GM12878 (cell line): ENCODE data around the gene WFDC8. TPM values are rescaled to one million over a fixed set of nuclear protein-coding genes. Genes with fewer than 3 reads are reported as not detected.

Source experiments
- ATAC-seq: fragments of 200-7000 bp; cut with Tn5 transposase; 3 replicates; pipeline ENCODE4 v1.9.1; 2020; ENCODE audit warnings: mild to moderate bottlenecking, moderate library complexity
- BruUV-seq: library from RNA; stranded (reverse); fragments of 400-500 nt; replicated peaks from 2 replicates; lab custom pipeline; 2021; lab: Mats Ljungman, UMichigan
- CTCF ChIA-PET: fragments of 300-600 bp; sonication (Branson Sonifier 250); formaldehyde crosslinking; extraction: SDS; loops from one replicate; lab custom pipeline; 2021; ENCODE audit warnings: inconsistent platforms; lab: Yijun Ruan, JAX
- POLR2A ChIA-PET: fragments of 350-600 bp; formaldehyde crosslinking; extraction: SDS; loops from one replicate; lab custom pipeline; 2021; ENCODE audit warnings: inconsistent platforms; lab: Charles Lee
- RAD21 ChIA-PET: fragments of 300-600 bp; sonication (Branson Sonifier 250); formaldehyde crosslinking; loops from one replicate; lab custom pipeline; 2023; ENCODE audit warnings: antibody characterized with exemption; ENCODE audit not compliant: unreplicated experiment; lab: Charles Lee
- SMC1A ChIA-PET: fragments of 300-600 bp; sonication (Branson Sonifier 250); formaldehyde crosslinking; loops from one replicate; lab custom pipeline; 2023; ENCODE audit not compliant: unreplicated experiment, uncharacterized antibody; lab: Charles Lee
- DNase-seq: peaks from one replicate; pipeline ENCODE4 v3.0.0-alpha.2; 2011; ENCODE audit warnings: low read depth, low spot score
- FAIRE-seq: peaks from 3 replicates; lab custom pipeline; 2011; peaks lifted over from hg19 to GRCh38; lab: Jason Lieb, UNC
- H2AFZ ChIP-seq: 2 replicates; pipeline ENCODE4 v1.6.0; 2011; ENCODE audit warnings: low read depth, low read length, control low read depth; ENCODE audit not compliant: control insufficient read depth
- H3K27ac ChIP-seq: 2 replicates; pipeline ENCODE4 v1.5.1; 2011; ENCODE audit warnings: control low read depth; ENCODE audit not compliant: control insufficient read depth, insufficient read depth
- H3K27me3 ChIP-seq, 2 experiments: replicated peaks in 1 of 2; 2 replicates each; pipeline versions ENCODE4 v1.6.0 to v1.6.1; 2011; ENCODE audit warnings: low read length in 1 of 2; ENCODE audit not compliant: control insufficient read depth in 2 of 2, insufficient read depth in 2 of 2
- H3K36me3 ChIP-seq, 2 experiments: 2 replicates each; pipeline ENCODE4 v1.5.1; 2011; ENCODE audit warnings: low read length in 1 of 2; ENCODE audit not compliant: control insufficient read depth in 2 of 2, insufficient read depth in 2 of 2
- H3K4me1 ChIP-seq: 2 replicates; pipeline ENCODE4 v1.6.1; 2011; ENCODE audit warnings: mild to moderate bottlenecking, low read length, moderate library complexity, mixed read lengths; ENCODE audit not compliant: control insufficient read depth, insufficient read depth
- H3K4me2 ChIP-seq: 2 replicates; pipeline ENCODE4 v1.6.0; 2011; ENCODE audit warnings: control low read depth; ENCODE audit not compliant: control insufficient read depth, insufficient read depth
- H3K4me3 ChIP-seq: fragments of 200-600 bp; sonication (generic); 2 replicates; pipeline ENCODE4 v1.5.1; 2016
- H3K79me2 ChIP-seq: 2 replicates; pipeline ENCODE4 v1.6.0; 2011; ENCODE audit warnings: low read length; ENCODE audit not compliant: control insufficient read depth, insufficient read depth
- H3K9ac ChIP-seq: 2 replicates; pipeline ENCODE4 v1.8.0; 2011; ENCODE audit warnings: low read length, control low read depth, mixed read lengths; ENCODE audit not compliant: control insufficient read depth, insufficient read depth
- H3K9me3 ChIP-seq: replicated peaks from 3 replicates; pipeline ENCODE4 v1.5.1; 2011; ENCODE audit warnings: mild to moderate bottlenecking, low read length; ENCODE audit not compliant: control insufficient read depth, insufficient read depth
- H4K20me1 ChIP-seq: 2 replicates; pipeline ENCODE4 v1.6.0; 2011; ENCODE audit not compliant: control insufficient read depth, insufficient read depth
- ATF2 ChIP-seq: IDR thresholded peaks from 2 replicates; pipeline ENCODE4 v1.6.1; 2012; ENCODE audit warnings: low read length, inconsistent platforms
- BCL3 ChIP-seq: IDR thresholded peaks from 2 replicates; pipeline ENCODE4 v1.6.1; 2011; ENCODE audit warnings: borderline replicate concordance, low read depth, mild to moderate bottlenecking, moderate library complexity, low read length; ENCODE audit not compliant: insufficient read depth, poor library complexity, severe bottlenecking
- CHD2 ChIP-seq: IDR thresholded peaks from 2 replicates; pipeline ENCODE4 v1.6.1; 2011; ENCODE audit warnings: low read depth, low read length, improper control_type of control experiment, borderline replicate concordance
- CHD4 ChIP-seq: fragments of 200-600 bp; sonication (generic); IDR thresholded peaks from 2 replicates; pipeline ENCODE4 v1.6.1; 2016; ENCODE audit warnings: mild to moderate bottlenecking
- EGR1 ChIP-seq, 2 experiments: IDR thresholded peaks; 1 replicate in 1 of 2; 2 replicates in 1 of 2; pipeline ENCODE4 v1.6.1; 2011 to 2012; ENCODE audit warnings: low read depth in 2 of 2, low read length in 2 of 2, borderline replicate concordance in 1 of 2, mild to moderate bottlenecking in 1 of 2, moderate library complexity in 1 of 2
- MTA2 ChIP-seq: fragments of 450-650 bp; IDR thresholded peaks from 2 replicates; pipeline ENCODE4 v1.6.1; 2016; ENCODE audit warnings: low read depth, mild to moderate bottlenecking, moderate library complexity
- NKRF ChIP-seq: fragments of 450-650 bp; conservative IDR thresholded peaks from 2 replicates; pipeline ENCODE4 v1.6.1; 2017; ENCODE audit warnings: mild to moderate bottlenecking, moderate library complexity
- RAD51 ChIP-seq: fragments of 450-650 bp; IDR thresholded peaks from 2 replicates; pipeline ENCODE4 v1.6.1; 2016; ENCODE audit warnings: moderate library complexity, mild to moderate bottlenecking, inconsistent platforms
- TCF7 ChIP-seq: IDR thresholded peaks from 2 replicates; pipeline ENCODE4 v1.6.1; 2014; ENCODE audit warnings: antibody characterized with exemption, borderline replicate concordance
- ZNF217 ChIP-seq: fragments of 450-650 bp; IDR thresholded peaks from 2 replicates; pipeline ENCODE4 v1.6.1; 2017; ENCODE audit warnings: antibody characterized with exemption, mild to moderate bottlenecking
- WGBS: methylation state at CpG from one replicate; pipeline ENCODE4 v1.1.6; 2016; ENCODE audit warnings: low lambda C conversion rate; ENCODE audit not compliant: insufficient replicate concordance, insufficient coverage; ENCODE audit errors: missing lambda C conversion rate; 5-methylcytosine and 5-hydroxymethylcytosine counted together
- in situ Hi-C: fragments of 300-500 bp; cut with MboI; formaldehyde crosslinking; loops from 9 replicates; pipeline ENCODE4 v1.14.3; 2018; ENCODE audit warnings: mixed read lengths
- intact Hi-C: fragments of 100-400 bp; cut with micrococcal nuclease; formaldehyde crosslinking; loops from one replicate; pipeline ENCODE4 v1.14.2; 2022; ENCODE audit not compliant: unreplicated experiment
- polyA plus RNA-seq, 11 experiments: library from polyadenylated mRNA; depleted of rRNA in 4 of 11; unstranded in 6 of 11; stranded (reverse) in 5 of 11; fragments of >200 nt; fragmentation: Nextera tagmentation in 4 of 11; fragmentation: Illumina TruSeq in 1 of 11; extraction: Ambion mirVana in 4 of 11; extraction: Trizol in 1 of 11; gene quantifications; 1 replicate in 1 of 11; 2 replicates in 10 of 11; pipeline versions ENCODE4 v1.2.1 to v1.2.3, GENCODE V29; 2011 to 2016; ENCODE audit warnings: inconsistent platforms in 2 of 11, missing spikeins in 2 of 11, low read depth in 1 of 11
- small RNA-seq: library from RNA; depleted of rRNA; stranded (forward); fragments of <200 nt; gene quantifications from one replicate; pipeline ENCODE3, GENCODE V24; 2014
- total RNA-seq, 4 experiments: library from RNA; depleted of rRNA in 3 of 4; stranded (reverse); fragments of >200 nt in 3 of 4; fragmentation: Illumina TruSeq in 1 of 4; extraction: Trizol in 1 of 4; gene quantifications; 2 replicates each; pipeline versions ENCODE4 v1.2.1 to v1.2.3, GENCODE V29; 2013 to 2021

The WFDC8 gene
- total and polyA plus RNA-seq, 10 of the 15 experiments (the other 5 are each of a cell fraction or from before 2014, with no cell fraction given) = not detected

- SMC1A ChIA-PET = interaction anchor here (0.9 kb wide), 1 partner anchor 268 kb away, joined by 3 read pairs; no protein-coding TSS in a partner anchor
Measured at GRCh38 chr20:45502561-45502960, 76.5 kb downstream of the WFDC8 start.

More at GRCh38 chr20:45502561-45502960, 76.5 kb downstream of the WFDC8 start:
- CTCF ChIA-PET = interaction anchor here (1.3 kb wide), 1 partner anchor 65 kb away, joined by 4 read pairs; no protein-coding TSS in a partner anchor
- Histone ChIP-seq H3K36me3 (no peaks in the 10 kb centered on the region), H3K4me1 (peaks cover 4% of the 10 kb centered on the region), H3K27ac (no peak overlapping the region), H3K27me3 (peaks cover 0 to 2% of the 10 kb centered on the region in 2 experiments; a peak in 1 of 4 replicates), H3K4me2 (no peak overlapping the region), H3K79me2 (no peaks in the 10 kb centered on the region), H3K9me3 (no peaks in the 10 kb centered on the region), H3K9ac (no peak overlapping the region), H3K4me3 (no peak overlapping the region), H4K20me1 (no peaks in the 10 kb centered on the region), H2AFZ (no peak overlapping the region)
- in situ Hi-C loops (no loop called here), intact Hi-C loops (no loop called here)
- ATAC-seq (no peak), DNase-seq (no peak), FAIRE-seq (no peak)
- WGBS = 0% methylated on average over 1 of the region's 1 CpG
- no peak for TF ChIP-seq ZNF217
- TF ChIP-seq RAD51 = no peak
- no peak for TF ChIP-seq MTA2
- TF ChIP-seq TCF7 = no peak
- TF ChIP-seq ATF2 = no peak
- TF ChIP-seq BCL3 = no peak
- TF ChIP-seq EGR1 (IDR thresholded peaks at IDR 0.05; ENCODE audit: borderline replicate concordance in 1 of 2, low read depth in 2 of 2, low read length in 2 of 2) = no peak
- no peak for TF ChIP-seq CHD2
- TF ChIP-seq NKRF = no peak
- no peak for TF ChIP-seq CHD4
- RAD21 ChIA-PET = no interaction called here
- BruUV-seq = no TSS peak
- POLR2A ChIA-PET = interaction anchor here (0.6 kb wide), 1 partner anchor 222 kb away, joined by 5 read pairs; no protein-coding TSS in a partner anchor

Small RNAs within 50 kb of the gene (small RNA-seq; reads per million reads assigned to genes)
- not detected for gene AL031663.1
- gene HSPD1P21 = not detected
- gene RNA5SP485 = not detected

Other genes starting within 250 kb of the WFDC8 start
Only the 7 nearest of the 19 such genes appear.
- not detected in 2 replicates for gene WFDC2, start 109.5 kb downstream of the WFDC8 start, total RNA-seq (2014; rRNA removed)
- gene WFDC2, start 109.5 kb downstream of the WFDC8 start, total RNA-seq (2014; rRNA removed; fragmentation: Illumina TruSeq; extraction: Trizol) = not detected in 2 replicates
- gene WFDC2, start 109.5 kb downstream of the WFDC8 start, total RNA-seq (2021) = not detected in 2 replicates
- gene WFDC2, start 109.5 kb downstream of the WFDC8 start, polyA plus RNA-seq (2011; rRNA removed) = not detected in 2 replicates
- gene WFDC2, start 109.5 kb downstream of the WFDC8 start, polyA plus RNA-seq (2014; fragmentation: Illumina TruSeq; extraction: Trizol) = not detected in 2 replicates
- gene WFDC2, start 109.5 kb downstream of the WFDC8 start, polyA plus RNA-seq (2014; fragmentation: Nextera tagmentation; extraction: Ambion mirVana) = under 1 TPM in 1 of 2 experiments, not detected in 1; 0.13 TPM
- gene WFDC2, start 109.5 kb downstream of the WFDC8 start, polyA plus RNA-seq (2014; rRNA removed) = not detected in 2 replicates
- gene WFDC2, start 109.5 kb downstream of the WFDC8 start, polyA plus RNA-seq (2016; fragmentation: Nextera tagmentation; extraction: Ambion mirVana) = not detected
- not detected in 2 replicates for gene SPINT3, start 63.7 kb downstream of the WFDC8 start, total RNA-seq (2014; rRNA removed)
- gene SPINT3, start 63.7 kb downstream of the WFDC8 start, total RNA-seq (2014; rRNA removed; fragmentation: Illumina TruSeq; extraction: Trizol) = not detected in 2 replicates
- not detected in 2 replicates for gene SPINT3, start 63.7 kb downstream of the WFDC8 start, total RNA-seq (2021)
- not detected in 2 replicates for gene SPINT3, start 63.7 kb downstream of the WFDC8 start, polyA plus RNA-seq (2011; rRNA removed)
- not detected in 2 replicates for gene SPINT3, start 63.7 kb downstream of the WFDC8 start, polyA plus RNA-seq (2014; fragmentation: Illumina TruSeq; extraction: Trizol)
- gene SPINT3, start 63.7 kb downstream of the WFDC8 start, polyA plus RNA-seq (2014; fragmentation: Nextera tagmentation; extraction: Ambion mirVana) = not detected
- gene SPINT3, start 63.7 kb downstream of the WFDC8 start, polyA plus RNA-seq (2014; rRNA removed) = not detected in 2 replicates
- gene SPINT3, start 63.7 kb downstream of the WFDC8 start, polyA plus RNA-seq (2016; fragmentation: Nextera tagmentation; extraction: Ambion mirVana) = not detected
- gene WFDC6, start 39.8 kb downstream of the WFDC8 start, total RNA-seq (2014; rRNA removed) = not detected in 2 replicates
- gene WFDC6, start 39.8 kb downstream of the WFDC8 start, total RNA-seq (2014; rRNA removed; fragmentation: Illumina TruSeq; extraction: Trizol) = not detected in 2 replicates
- not detected in 2 replicates for gene WFDC6, start 39.8 kb downstream of the WFDC8 start, total RNA-seq (2021)
- gene WFDC6, start 39.8 kb downstream of the WFDC8 start, polyA plus RNA-seq (2011; rRNA removed) = not detected in 2 replicates
- gene WFDC6, start 39.8 kb downstream of the WFDC8 start, polyA plus RNA-seq (2014; fragmentation: Illumina TruSeq; extraction: Trizol) = not detected in 2 replicates
- gene WFDC6, start 39.8 kb downstream of the WFDC8 start, polyA plus RNA-seq (2014; fragmentation: Nextera tagmentation; extraction: Ambion mirVana) = not detected
- gene WFDC6, start 39.8 kb downstream of the WFDC8 start, polyA plus RNA-seq (2014; rRNA removed) = not detected in 2 replicates
- gene WFDC6, start 39.8 kb downstream of the WFDC8 start, polyA plus RNA-seq (2016; fragmentation: Nextera tagmentation; extraction: Ambion mirVana) = not detected
- not detected in 2 replicates for gene EPPIN, start 31.9 kb downstream of the WFDC8 start, total RNA-seq (2014; rRNA removed)
- gene EPPIN, start 31.9 kb downstream of the WFDC8 start, total RNA-seq (2014; rRNA removed; fragmentation: Illumina TruSeq; extraction: Trizol) = not detected in 2 replicates
- not detected in 2 replicates for gene EPPIN, start 31.9 kb downstream of the WFDC8 start, total RNA-seq (2021)
- gene EPPIN, start 31.9 kb downstream of the WFDC8 start, polyA plus RNA-seq (2011; rRNA removed) = not detected in 2 replicates
- gene EPPIN, start 31.9 kb downstream of the WFDC8 start, polyA plus RNA-seq (2014; fragmentation: Illumina TruSeq; extraction: Trizol) = not detected in 2 replicates
- gene EPPIN, start 31.9 kb downstream of the WFDC8 start, polyA plus RNA-seq (2014; fragmentation: Nextera tagmentation; extraction: Ambion mirVana) = not detected
- not detected in 2 replicates for gene EPPIN, start 31.9 kb downstream of the WFDC8 start, polyA plus RNA-seq (2014; rRNA removed)
- gene EPPIN, start 31.9 kb downstream of the WFDC8 start, polyA plus RNA-seq (2016; fragmentation: Nextera tagmentation; extraction: Ambion mirVana) = not detected
- gene WFDC10A, start 50.5 kb upstream of the WFDC8 start, total RNA-seq (2014; rRNA removed) = not detected in 2 replicates
- not detected in 2 replicates for gene WFDC10A, start 50.5 kb upstream of the WFDC8 start, total RNA-seq (2014; rRNA removed; fragmentation: Illumina TruSeq; extraction: Trizol)
- gene WFDC10A, start 50.5 kb upstream of the WFDC8 start, total RNA-seq (2021) = not detected in 2 replicates
- not detected in 2 replicates for gene WFDC10A, start 50.5 kb upstream of the WFDC8 start, polyA plus RNA-seq (2011; rRNA removed)
- gene WFDC10A, start 50.5 kb upstream of the WFDC8 start, polyA plus RNA-seq (2014; fragmentation: Illumina TruSeq; extraction: Trizol) = not detected in 2 replicates
- gene WFDC10A, start 50.5 kb upstream of the WFDC8 start, polyA plus RNA-seq (2014; fragmentation: Nextera tagmentation; extraction: Ambion mirVana) = not detected
- not detected in 2 replicates for gene WFDC10A, start 50.5 kb upstream of the WFDC8 start, polyA plus RNA-seq (2014; rRNA removed)
- gene WFDC10A, start 50.5 kb upstream of the WFDC8 start, polyA plus RNA-seq (2016; fragmentation: Nextera tagmentation; extraction: Ambion mirVana) = not detected
- not detected in 2 replicates for gene WFDC9, start 52.0 kb upstream of the WFDC8 start, total RNA-seq (2014; rRNA removed)
- gene WFDC9, start 52.0 kb upstream of the WFDC8 start, total RNA-seq (2014; rRNA removed; fragmentation: Illumina TruSeq; extraction: Trizol) = not detected in 2 replicates
- gene WFDC9, start 52.0 kb upstream of the WFDC8 start, total RNA-seq (2021) = not detected in 2 replicates
- not detected in 2 replicates for gene WFDC9, start 52.0 kb upstream of the WFDC8 start, polyA plus RNA-seq (2011; rRNA removed)
- not detected in 2 replicates for gene WFDC9, start 52.0 kb upstream of the WFDC8 start, polyA plus RNA-seq (2014; fragmentation: Illumina TruSeq; extraction: Trizol)
- not detected for gene WFDC9, start 52.0 kb upstream of the WFDC8 start, polyA plus RNA-seq (2014; fragmentation: Nextera tagmentation; extraction: Ambion mirVana)
- not detected in 2 replicates for gene WFDC9, start 52.0 kb upstream of the WFDC8 start, polyA plus RNA-seq (2014; rRNA removed)
- gene WFDC9, start 52.0 kb upstream of the WFDC8 start, polyA plus RNA-seq (2016; fragmentation: Nextera tagmentation; extraction: Ambion mirVana) = not detected
- not detected in 2 replicates for gene WFDC11, start 91.0 kb upstream of the WFDC8 start, total RNA-seq (2014; rRNA removed)
- gene WFDC11, start 91.0 kb upstream of the WFDC8 start, total RNA-seq (2014; rRNA removed; fragmentation: Illumina TruSeq; extraction: Trizol) = not detected in 2 replicates
- not detected in 2 replicates for gene WFDC11, start 91.0 kb upstream of the WFDC8 start, total RNA-seq (2021)
- gene WFDC11, start 91.0 kb upstream of the WFDC8 start, polyA plus RNA-seq (2011; rRNA removed) = not detected in 2 replicates
- not detected in 2 replicates for gene WFDC11, start 91.0 kb upstream of the WFDC8 start, polyA plus RNA-seq (2014; fragmentation: Illumina TruSeq; extraction: Trizol)
- not detected for gene WFDC11, start 91.0 kb upstream of the WFDC8 start, polyA plus RNA-seq (2014; fragmentation: Nextera tagmentation; extraction: Ambion mirVana)
- gene WFDC11, start 91.0 kb upstream of the WFDC8 start, polyA plus RNA-seq (2014; rRNA removed) = not detected in 2 replicates
- gene WFDC11, start 91.0 kb upstream of the WFDC8 start, polyA plus RNA-seq (2016; fragmentation: Nextera tagmentation; extraction: Ambion mirVana) = not detected